ENCODE data around the gene HSF4.

DNA sequence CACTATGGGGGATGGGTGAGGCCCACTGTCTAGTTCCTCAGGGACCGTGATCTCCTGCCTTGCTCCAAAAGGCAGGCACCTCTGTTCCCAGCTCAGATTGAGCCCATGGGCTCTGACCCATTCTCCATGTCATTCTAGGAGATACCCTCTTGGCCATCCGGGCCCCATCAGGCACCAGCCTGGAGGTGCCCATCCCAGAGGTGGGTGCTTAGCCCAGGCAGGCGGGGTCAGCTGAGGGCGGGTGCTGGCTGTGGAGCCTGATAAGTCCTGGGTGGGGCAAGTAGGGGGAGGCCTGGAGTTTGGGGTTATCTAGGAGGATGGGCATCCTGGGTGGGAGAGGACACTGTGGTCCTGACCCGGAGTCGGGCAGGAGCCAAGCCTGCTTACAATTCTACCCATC, 29.7 kb downstream of the HSF4 start:
- no peak for TF ChIP-seq POLR2AphosphoS5 (IDR thresholded peaks at IDR 0.05; ENCODE audit: low read depth)
- TF ChIP-seq, protein P1, sequence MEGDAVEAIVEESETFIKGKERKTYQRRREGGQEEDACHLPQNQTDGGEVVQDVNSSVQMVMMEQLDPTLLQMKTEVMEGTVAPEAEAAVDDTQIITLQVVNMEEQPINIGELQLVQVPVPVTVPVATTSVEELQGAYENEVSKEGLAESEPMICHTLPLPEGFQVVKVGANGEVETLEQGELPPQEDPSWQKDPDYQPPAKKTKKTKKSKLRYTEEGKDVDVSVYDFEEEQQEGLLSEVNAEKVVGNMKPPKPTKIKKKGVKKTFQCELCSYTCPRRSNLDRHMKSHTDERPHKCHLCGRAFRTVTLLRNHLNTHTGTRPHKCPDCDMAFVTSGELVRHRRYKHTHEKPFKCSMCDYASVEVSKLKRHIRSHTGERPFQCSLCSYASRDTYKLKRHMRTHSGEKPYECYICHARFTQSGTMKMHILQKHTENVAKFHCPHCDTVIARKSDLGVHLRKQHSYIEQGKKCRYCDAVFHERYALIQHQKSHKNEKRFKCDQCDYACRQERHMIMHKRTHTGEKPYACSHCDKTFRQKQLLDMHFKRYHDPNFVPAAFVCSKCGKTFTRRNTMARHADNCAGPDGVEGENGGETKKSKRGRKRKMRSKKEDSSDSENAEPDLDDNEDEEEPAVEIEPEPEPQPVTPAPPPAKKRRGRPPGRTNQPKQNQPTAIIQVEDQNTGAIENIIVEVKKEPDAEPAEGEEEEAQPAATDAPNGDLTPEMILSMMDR (IDR thresholded peaks at IDR 0.05; ENCODE audit: insufficient read depth, low read length) = no peak
- TF ChIP-seq, protein P2, sequence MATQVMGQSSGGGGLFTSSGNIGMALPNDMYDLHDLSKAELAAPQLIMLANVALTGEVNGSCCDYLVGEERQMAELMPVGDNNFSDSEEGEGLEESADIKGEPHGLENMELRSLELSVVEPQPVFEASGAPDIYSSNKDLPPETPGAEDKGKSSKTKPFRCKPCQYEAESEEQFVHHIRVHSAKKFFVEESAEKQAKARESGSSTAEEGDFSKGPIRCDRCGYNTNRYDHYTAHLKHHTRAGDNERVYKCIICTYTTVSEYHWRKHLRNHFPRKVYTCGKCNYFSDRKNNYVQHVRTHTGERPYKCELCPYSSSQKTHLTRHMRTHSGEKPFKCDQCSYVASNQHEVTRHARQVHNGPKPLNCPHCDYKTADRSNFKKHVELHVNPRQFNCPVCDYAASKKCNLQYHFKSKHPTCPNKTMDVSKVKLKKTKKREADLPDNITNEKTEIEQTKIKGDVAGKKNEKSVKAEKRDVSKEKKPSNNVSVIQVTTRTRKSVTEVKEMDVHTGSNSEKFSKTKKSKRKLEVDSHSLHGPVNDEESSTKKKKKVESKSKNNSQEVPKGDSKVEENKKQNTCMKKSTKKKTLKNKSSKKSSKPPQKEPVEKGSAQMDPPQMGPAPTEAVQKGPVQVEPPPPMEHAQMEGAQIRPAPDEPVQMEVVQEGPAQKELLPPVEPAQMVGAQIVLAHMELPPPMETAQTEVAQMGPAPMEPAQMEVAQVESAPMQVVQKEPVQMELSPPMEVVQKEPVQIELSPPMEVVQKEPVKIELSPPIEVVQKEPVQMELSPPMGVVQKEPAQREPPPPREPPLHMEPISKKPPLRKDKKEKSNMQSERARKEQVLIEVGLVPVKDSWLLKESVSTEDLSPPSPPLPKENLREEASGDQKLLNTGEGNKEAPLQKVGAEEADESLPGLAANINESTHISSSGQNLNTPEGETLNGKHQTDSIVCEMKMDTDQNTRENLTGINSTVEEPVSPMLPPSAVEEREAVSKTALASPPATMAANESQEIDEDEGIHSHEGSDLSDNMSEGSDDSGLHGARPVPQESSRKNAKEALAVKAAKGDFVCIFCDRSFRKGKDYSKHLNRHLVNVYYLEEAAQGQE (IDR thresholded peaks at IDR 0.05; ENCODE audit: insufficient replicate concordance, low read depth) = no peak
